Measurements from ENCODE around the gene CELA2B. TPM values are rescaled to one million over a fixed set of nuclear protein-coding genes. Genes with fewer than 3 reads are reported as not detected.

CELA2B gene
- total and polyA plus RNA-seq, 2 donors (not counting 1 experiment from before 2014, with no cell fraction given) = not detected

GRCh38 chr1:15540186-15540585, 64.3 kb downstream of the CELA2B start:
- Histone ChIP-seq H3K79me2 (ENCODE audit: control insufficient read depth, insufficient read depth, low read length) (peaks cover 21% of the 10 kb centered on the region), H4K20me1 (ENCODE audit: control insufficient read depth, insufficient read depth, low read length, poor library complexity, severe bottlenecking) (peaks cover 10% of the 10 kb centered on the region), H3K4me1 (ENCODE audit: control insufficient read depth in 2 of 2, insufficient read depth in 2 of 2, low read length in 2 of 2) (no peaks in the 10 kb centered on the region), H3K27me3 (replicated peaks in 1 of 4; ENCODE audit: control extremely low read depth in 1 of 4, control insufficient read depth in 3 of 4, insufficient read depth in 4 of 4, low read length in 3 of 4) (no peaks in the 10 kb centered on the region), H2AFZ (ENCODE audit: insufficient read depth, low read depth, low read length, poor library complexity, severe bottlenecking) (no peak overlapping the region), H3K9me3 (ENCODE audit: control extremely low read depth in 1 of 3, control insufficient read depth in 2 of 3, insufficient read depth in 1 of 3, low read length in 2 of 3) (no peaks in the 10 kb centered on the region), H3K4me3 (ENCODE audit: control extremely low read depth in 1 of 5, extremely low read depth in 1 of 5, insufficient read depth in 1 of 5, low read depth in 2 of 5, low read length in 4 of 5) (no peak overlapping the region), H3K4me2 (replicated peaks; ENCODE audit: low read depth, low read length, poor library complexity, severe bottlenecking) (no peak overlapping the region), H3K27ac (ENCODE audit: low read length in 2 of 2) (no peak overlapping the region), H3K9ac (ENCODE audit: low read length) (no peak overlapping the region), H3K36me3 (replicated peaks in 1 of 2; ENCODE audit: control extremely low read depth in 1 of 2, control insufficient read depth in 1 of 2, extremely low read depth in 1 of 2, insufficient read depth in 2 of 2, low read length in 1 of 2) (peaks cover 1 to 76% of the 10 kb centered on the region in 2 experiments)
- no peak for ATAC-seq (ENCODE audit: low read depth)
- intact Hi-C loops (cut with micrococcal nuclease) = no loop called here
- no peaks in the 10 kb centered on the region for H3K9me3 Mint-ChIP-seq (ENCODE audit: insufficient read depth)
- H3K4me3 Mint-ChIP-seq = no peak overlapping the region
- no peaks in the 10 kb centered on the region for H3K27me3 Mint-ChIP-seq
- ChIA-PET CTCF (no interaction called here), POLR2A (no interaction called here)
- WGBS (ENCODE audit: insufficient coverage) = 94% methylated on average over 7 of the region's 8 CpGs
- H3K4me1 Mint-ChIP-seq = peaks cover 2% of the 10 kb centered on the region
- DNase-seq = no peak
- TF ChIP-seq EZH2 (IDR thresholded peaks at IDR 0.05; ENCODE audit: borderline replicate concordance, insufficient read depth, low read depth, low read length, poor library complexity, severe bottlenecking) = no peak
- TF ChIP-seq CTCF (IDR thresholded peaks at IDR 0.05) = no peak
- H3K27ac Mint-ChIP-seq = no peak overlapping the region

Other genes with a start within 250 kb of the CELA2B start
- not detected in 2 replicates for gene FHAD1, start 228.9 kb upstream of the CELA2B start, total RNA-seq
- 0.03 TPM in 1 of 2 replicates, not detected in the other for gene FHAD1, start 228.9 kb upstream of the CELA2B start, polyA plus RNA-seq
- 38.4 and 39.3 TPM in 2 replicates for gene EFHD2, start 66.2 kb upstream of the CELA2B start, total RNA-seq
- 67.2 and 90.0 TPM in 2 replicates for gene EFHD2, start 66.2 kb upstream of the CELA2B start, polyA plus RNA-seq
- 0.51 TPM in 1 of 2 replicates, not detected in the other for gene CTRC, start 37.7 kb upstream of the CELA2B start, total RNA-seq
- gene CTRC, start 37.7 kb upstream of the CELA2B start, polyA plus RNA-seq = 0.39 and 1.3 TPM in 2 replicates
- not detected in 2 replicates for gene CELA2A, start 19.4 kb upstream of the CELA2B start, total RNA-seq
- gene CELA2A, start 19.4 kb upstream of the CELA2B start, polyA plus RNA-seq = 0.16 TPM in 1 of 2 replicates, not detected in the other
- gene CASP9, start 48.1 kb downstream of the CELA2B start, total RNA-seq = 22.9 and 23.6 TPM in 2 replicates
- 16.8 and 17.9 TPM in 2 replicates for gene CASP9, start 48.1 kb downstream of the CELA2B start, polyA plus RNA-seq
- gene DNAJC16, start 50.7 kb downstream of the CELA2B start, total RNA-seq = 41.2 and 47.1 TPM in 2 replicates
- gene DNAJC16, start 50.7 kb downstream of the CELA2B start, polyA plus RNA-seq = 15.1 and 16.9 TPM in 2 replicates
- gene AGMAT, start 108.9 kb downstream of the CELA2B start, total RNA-seq = 3.3 and 3.5 TPM in 2 replicates
- 2.7 and 3.7 TPM in 2 replicates for gene AGMAT, start 108.9 kb downstream of the CELA2B start, polyA plus RNA-seq
- 61.0 and 68.3 TPM in 2 replicates for gene DDI2, start 141.4 kb downstream of the CELA2B start, total RNA-seq
- gene DDI2, start 141.4 kb downstream of the CELA2B start, polyA plus RNA-seq = 8.5 and 12.2 TPM in 2 replicates
- 116 and 120 TPM in 2 replicates for gene PLEKHM2, start 208.2 kb downstream of the CELA2B start, total RNA-seq
- gene PLEKHM2, start 208.2 kb downstream of the CELA2B start, polyA plus RNA-seq = 96.3 and 99.7 TPM in 2 replicates